ENCODE results near the gene INF2. TPM values are rescaled to one million over a fixed set of nuclear protein-coding genes. Genes with fewer than 3 reads are reported as not detected.
"Not testable (repeated sequence)": the region's sequence is repeated elsewhere in the genome, so short reads cannot be mapped to it uniquely, and the experiment has no call there.

Gene INF2
- total RNA-seq, 1 donor from 2014 or later = 26.6 TPM

DNA sequence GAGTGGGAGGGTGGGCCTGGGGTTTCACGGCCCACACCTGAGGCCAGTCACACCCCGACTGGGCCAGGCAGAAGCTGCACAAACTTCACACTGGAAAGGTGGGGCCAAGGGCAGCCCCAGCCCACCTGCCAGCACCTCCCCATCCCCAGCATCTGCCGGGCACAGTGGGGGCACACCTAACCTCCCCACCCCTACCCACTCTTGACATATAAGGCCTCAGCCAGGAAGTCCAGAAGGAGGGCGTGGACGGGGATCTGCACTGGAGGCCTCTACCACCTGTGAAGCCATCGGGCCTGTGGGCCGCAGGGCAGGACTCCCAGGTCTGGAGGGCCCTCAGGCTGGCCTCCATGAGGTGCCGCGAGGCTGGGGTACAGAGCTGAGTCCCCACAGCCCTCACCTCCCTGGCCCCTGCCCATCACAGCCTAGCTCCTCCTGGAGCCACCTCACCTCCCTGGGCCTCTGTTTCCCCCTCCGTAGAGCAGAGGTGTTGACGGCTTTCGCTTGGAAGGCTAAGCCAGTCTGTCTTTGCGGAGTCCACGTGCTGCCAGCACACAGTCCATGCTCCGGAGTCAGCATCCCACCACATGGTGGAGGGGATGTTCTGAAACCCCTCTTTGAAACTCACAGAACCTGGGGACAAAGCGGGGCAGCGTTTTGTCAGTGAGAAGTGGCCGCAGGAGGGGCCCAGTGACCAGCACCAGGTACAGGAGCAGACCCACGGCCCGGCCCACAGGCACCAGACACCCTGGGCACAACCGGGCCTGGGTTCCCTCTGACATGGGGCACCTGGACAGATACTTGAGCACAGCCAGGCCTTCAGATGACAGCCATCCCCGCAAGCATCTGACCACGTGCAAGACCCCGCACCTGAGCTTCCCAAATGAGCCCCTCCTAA, 38.2 kb upstream of the INF2 start:
- Histone ChIP-seq H3K4me3 (ENCODE audit: low read depth, low read length) (no peak overlapping the region), H3K27me3 (ENCODE audit: control insufficient read depth, insufficient read depth, low read length) (no peaks in the 10 kb centered on the region), H3K36me3 (ENCODE audit: control insufficient read depth, insufficient read depth, low read length) (no peaks in the 10 kb centered on the region)
- FAIRE-seq (no peak), DNase-seq (ENCODE audit: low read depth) (no peak)
- TF ChIP-seq, protein P1, sequence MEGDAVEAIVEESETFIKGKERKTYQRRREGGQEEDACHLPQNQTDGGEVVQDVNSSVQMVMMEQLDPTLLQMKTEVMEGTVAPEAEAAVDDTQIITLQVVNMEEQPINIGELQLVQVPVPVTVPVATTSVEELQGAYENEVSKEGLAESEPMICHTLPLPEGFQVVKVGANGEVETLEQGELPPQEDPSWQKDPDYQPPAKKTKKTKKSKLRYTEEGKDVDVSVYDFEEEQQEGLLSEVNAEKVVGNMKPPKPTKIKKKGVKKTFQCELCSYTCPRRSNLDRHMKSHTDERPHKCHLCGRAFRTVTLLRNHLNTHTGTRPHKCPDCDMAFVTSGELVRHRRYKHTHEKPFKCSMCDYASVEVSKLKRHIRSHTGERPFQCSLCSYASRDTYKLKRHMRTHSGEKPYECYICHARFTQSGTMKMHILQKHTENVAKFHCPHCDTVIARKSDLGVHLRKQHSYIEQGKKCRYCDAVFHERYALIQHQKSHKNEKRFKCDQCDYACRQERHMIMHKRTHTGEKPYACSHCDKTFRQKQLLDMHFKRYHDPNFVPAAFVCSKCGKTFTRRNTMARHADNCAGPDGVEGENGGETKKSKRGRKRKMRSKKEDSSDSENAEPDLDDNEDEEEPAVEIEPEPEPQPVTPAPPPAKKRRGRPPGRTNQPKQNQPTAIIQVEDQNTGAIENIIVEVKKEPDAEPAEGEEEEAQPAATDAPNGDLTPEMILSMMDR (IDR thresholded peaks at IDR 0.05; ENCODE audit: insufficient read depth, low read length, severe bottlenecking) = no peak

DNA sequence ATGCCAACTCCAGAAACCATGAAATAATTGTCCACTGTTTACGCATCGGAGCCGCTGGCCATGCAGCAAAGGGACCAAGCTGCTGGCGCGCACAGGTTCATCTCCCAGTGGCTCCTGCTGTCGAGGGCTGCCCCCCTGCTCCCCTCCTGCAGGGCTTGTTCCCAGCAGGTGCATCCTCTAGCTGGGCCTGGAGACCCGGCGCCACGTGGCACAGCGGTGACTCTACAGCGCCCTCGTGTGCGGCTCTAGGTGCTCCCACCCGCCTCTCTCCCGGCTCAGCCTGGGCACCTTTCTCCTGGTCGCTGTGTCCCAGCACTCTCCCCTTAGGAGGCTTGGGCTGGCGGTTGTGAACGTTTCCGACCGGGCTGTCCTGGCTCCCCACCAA, 37.5 kb upstream of the INF2 start:
- no peaks in the 10 kb centered on the region for H3K36me3 ChIP-seq (ENCODE audit: control insufficient read depth, insufficient read depth, low read length)
- no peak for FAIRE-seq
- TF ChIP-seq, protein P1 (IDR thresholded peaks at IDR 0.05; ENCODE audit: insufficient read depth, low read length, severe bottlenecking) = no peak
- H3K27me3 ChIP-seq (ENCODE audit: control insufficient read depth, insufficient read depth, low read length) = no peaks in the 10 kb centered on the region
- no peak for DNase-seq (ENCODE audit: low read depth)
- no peak overlapping the region for H3K4me3 ChIP-seq (ENCODE audit: low read depth, low read length)

DNA sequence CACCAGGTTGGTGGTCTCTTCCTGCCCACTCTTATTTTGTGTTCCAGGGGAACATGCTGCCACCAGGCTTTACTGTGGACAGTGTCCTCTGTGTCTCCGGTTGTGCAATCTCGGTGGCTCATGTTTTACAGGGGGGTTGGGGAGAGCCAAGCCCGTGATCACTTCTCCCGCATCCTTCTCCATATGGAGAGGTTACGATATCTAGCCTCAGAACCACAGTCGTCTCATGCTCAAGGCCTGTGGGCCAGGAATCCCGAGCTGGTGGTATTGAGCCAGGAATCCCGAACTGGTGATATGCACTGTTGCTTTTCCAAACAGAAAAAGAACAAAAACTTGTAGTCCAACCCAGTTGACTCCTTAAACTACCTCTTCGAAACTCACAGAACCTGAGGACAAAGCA, 37.0 kb upstream of the INF2 start:
- TF ChIP-seq, protein P1 (IDR thresholded peaks at IDR 0.05; ENCODE audit: insufficient read depth, low read length, severe bottlenecking) = no peak
- no peak overlapping the region for H3K4me3 ChIP-seq (ENCODE audit: low read depth, low read length)
- H3K36me3 ChIP-seq (ENCODE audit: control insufficient read depth, insufficient read depth, low read length) = no peaks in the 10 kb centered on the region
- FAIRE-seq (no peak), DNase-seq (ENCODE audit: low read depth) (no peak)
- peaks cover 3% of the 10 kb centered on the region for H3K27me3 ChIP-seq (ENCODE audit: control insufficient read depth, insufficient read depth, low read length)

DNA sequence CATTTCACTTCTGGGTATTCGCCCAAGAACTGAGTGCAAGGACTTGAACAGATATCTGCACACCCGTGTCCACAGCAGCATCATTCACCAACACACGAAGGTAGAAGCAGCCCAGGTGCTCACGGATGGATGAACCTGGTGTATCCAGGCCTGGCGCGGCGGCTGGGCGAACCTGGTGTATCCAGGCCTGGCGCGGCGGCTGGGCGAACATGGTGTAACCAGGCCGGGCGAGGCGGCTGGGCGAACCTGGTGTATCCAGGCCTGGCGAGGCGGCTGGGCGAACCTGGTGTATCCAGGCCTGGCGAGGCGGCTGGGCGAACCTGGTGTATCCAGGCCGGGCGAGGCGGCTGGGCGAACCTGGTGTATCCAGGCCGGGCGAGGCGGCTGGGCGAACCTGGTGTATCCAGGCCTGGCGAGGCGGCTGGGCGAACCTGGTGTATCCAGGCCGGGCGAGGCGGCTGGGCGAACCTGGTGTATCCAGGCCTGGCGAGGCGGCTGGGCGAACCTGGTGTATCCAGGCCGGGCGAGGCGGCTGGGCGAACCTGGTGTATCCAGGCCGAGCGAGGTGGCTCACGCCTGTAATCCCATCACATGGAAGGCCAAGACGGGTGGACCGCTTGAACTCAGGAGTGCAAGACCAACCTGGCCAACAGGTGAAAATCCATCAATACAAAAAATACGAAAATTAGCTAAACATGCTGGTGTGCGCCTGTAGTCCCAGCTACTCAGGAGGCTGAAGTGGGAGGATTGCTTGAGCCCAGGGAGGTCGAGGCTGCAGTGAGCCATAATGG, 36.1 kb upstream of the INF2 start:
- not testable (repeated sequence) for DNase-seq (ENCODE audit: low read depth); H3K4me3 ChIP-seq (ENCODE audit: low read depth, low read length); FAIRE-seq; H3K36me3 ChIP-seq (ENCODE audit: control insufficient read depth, insufficient read depth, low read length); H3K27me3 ChIP-seq (ENCODE audit: control insufficient read depth, insufficient read depth, low read length)

DNA sequence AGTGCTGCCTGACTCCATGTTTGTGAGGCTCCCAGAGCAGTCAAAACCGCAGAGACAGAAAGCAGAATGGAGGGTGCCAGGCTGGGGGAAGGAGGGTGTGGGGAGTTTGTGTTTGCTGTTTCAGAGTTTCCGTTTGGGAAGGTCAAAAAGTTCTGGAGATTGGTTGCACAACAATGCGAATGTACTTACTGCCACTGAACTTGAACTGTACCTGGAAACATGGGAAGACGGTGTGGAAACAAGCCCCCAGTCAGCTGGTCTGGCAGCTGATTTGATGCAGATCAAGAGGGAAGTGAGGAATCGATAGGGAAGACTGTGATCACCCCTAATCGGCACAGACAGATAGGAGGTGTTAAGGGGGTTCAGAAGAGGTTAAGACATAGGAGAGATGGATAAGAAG, 35.3 kb upstream of the INF2 start:
- no peak overlapping the region for H3K4me3 ChIP-seq (ENCODE audit: low read depth, low read length)
- FAIRE-seq = no peak
- TF ChIP-seq, protein P1 (IDR thresholded peaks at IDR 0.05; ENCODE audit: insufficient read depth, low read length, severe bottlenecking) = no peak
- peaks cover 3% of the 10 kb centered on the region for H3K27me3 ChIP-seq (ENCODE audit: control insufficient read depth, insufficient read depth, low read length)
- no peaks in the 10 kb centered on the region for H3K36me3 ChIP-seq (ENCODE audit: control insufficient read depth, insufficient read depth, low read length)
- no peak for DNase-seq (ENCODE audit: low read depth)

DNA sequence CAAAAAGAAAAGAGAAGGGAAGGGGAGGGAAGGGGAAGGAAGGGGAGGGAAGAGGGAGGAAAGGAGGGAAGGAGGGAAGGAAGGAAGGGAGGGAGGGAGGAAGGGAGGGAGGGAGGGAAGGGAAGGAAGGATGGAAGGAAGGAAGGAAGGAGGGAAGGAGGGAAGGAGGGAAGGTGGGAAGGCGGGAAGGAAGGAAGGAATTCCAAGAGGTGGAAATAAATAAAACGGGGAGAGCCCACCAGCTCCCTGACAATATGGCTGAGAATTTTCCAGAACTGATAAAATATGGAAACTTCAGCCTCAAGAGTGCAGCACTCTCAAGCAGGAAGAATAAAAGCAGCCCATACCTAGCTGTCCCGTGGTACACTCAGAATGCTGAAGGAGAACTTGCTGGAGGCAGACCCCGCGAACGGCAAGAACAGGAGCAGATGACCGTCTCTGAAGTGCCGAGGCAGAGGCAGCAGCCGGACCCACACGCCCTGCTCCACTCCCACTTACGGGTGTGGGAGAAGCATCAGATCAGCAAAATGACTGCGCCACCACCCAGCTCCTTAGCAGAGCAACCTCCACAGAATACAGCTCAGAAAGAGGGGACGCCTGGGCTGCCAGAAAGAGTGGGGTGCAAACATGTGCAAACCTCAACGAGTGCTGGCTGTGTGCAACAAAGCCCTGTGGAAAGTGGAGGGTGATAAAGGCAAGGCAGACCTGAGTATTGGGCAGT, 34.1 kb upstream of the INF2 start:
- Histone ChIP-seq H3K4me3 (ENCODE audit: low read depth, low read length) (no peak overlapping the region), H3K27me3 (ENCODE audit: control insufficient read depth, insufficient read depth, low read length) (peaks cover 3% of the 10 kb centered on the region), H3K36me3 (ENCODE audit: control insufficient read depth, insufficient read depth, low read length) (no peaks in the 10 kb centered on the region)
- no peak for DNase-seq (ENCODE audit: low read depth)
- FAIRE-seq = no peak
- TF ChIP-seq, protein P1 (IDR thresholded peaks at IDR 0.05; ENCODE audit: insufficient read depth, low read length, severe bottlenecking) = no peak
